GM10248 (cell line): ENCODE data around the gene TRA2A.
A peak's percentile ranks its signal among the peaks of the same experiment; 100 is the strongest.

Source experiments
- CTCF ChIA-PET: fragments of 300-600 bp; sonication (Branson Sonifier 250); formaldehyde crosslinking; extraction: SDS; loops from one replicate; lab custom pipeline; 2021; ENCODE audit warnings: antibody characterized with exemption; lab: Yijun Ruan, JAX
- POLR2A ChIA-PET: fragments of 350-650 bp; sonication (Branson Sonifier 250); formaldehyde crosslinking; extraction: SDS; loops from one replicate; lab custom pipeline; 2020; ENCODE audit warnings: antibody characterized with exemption; lab: Yijun Ruan, JAX
- DNase-seq: peaks from one replicate; pipeline ENCODE4 v3.0.0; 2012; ENCODE audit errors: extremely low spot score
- TF ChIP-seq, protein P1 (sequence below): IDR thresholded peaks from 2 replicates; pipeline ENCODE4 v1.5.1; 2012; ENCODE audit warnings: mild to moderate bottlenecking, low read depth; ENCODE audit errors: extremely low read depth, missing control alignments, control extremely low read depth

Gene TRA2A

DNA sequence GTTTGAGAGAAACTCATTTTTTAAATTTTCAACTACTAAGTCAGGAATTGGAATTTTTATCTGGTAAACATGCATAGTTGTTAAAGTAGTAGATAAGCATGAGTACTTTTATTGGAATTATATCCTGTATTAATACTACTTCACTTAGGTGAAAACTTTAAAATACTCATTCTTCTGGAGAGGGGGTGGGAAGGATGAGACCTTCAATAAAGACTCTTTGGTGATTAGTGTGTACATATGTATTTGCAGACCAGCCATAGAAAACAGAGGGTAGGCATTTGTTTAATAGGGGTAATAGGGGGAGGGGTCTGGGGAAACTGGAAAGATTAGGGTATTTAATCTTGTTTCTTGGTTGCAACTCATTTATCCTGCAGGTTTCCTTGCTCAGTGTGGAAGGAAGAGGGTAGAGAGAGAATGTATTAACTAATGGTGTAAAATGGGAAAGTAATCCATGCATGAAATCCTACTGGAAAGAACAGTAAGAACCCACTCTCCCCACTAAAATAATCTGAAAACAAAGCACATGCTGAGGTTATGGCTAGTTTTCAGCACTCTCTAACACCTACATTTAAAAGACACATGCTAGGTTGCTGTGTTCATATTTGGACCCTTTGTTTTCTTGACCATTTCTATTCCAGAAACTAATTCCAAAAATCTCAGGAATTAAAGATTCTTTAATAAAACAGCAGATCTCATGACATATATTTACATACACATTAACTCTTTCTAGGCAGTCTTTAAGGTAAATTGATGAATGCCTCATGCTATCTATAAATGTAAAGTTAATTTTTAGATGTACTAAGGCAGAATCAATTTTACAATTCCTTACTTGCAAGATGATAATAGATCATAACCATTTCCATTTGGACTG is 55.3 kb downstream of the TRA2A start:
- TF ChIP-seq, protein P1, sequence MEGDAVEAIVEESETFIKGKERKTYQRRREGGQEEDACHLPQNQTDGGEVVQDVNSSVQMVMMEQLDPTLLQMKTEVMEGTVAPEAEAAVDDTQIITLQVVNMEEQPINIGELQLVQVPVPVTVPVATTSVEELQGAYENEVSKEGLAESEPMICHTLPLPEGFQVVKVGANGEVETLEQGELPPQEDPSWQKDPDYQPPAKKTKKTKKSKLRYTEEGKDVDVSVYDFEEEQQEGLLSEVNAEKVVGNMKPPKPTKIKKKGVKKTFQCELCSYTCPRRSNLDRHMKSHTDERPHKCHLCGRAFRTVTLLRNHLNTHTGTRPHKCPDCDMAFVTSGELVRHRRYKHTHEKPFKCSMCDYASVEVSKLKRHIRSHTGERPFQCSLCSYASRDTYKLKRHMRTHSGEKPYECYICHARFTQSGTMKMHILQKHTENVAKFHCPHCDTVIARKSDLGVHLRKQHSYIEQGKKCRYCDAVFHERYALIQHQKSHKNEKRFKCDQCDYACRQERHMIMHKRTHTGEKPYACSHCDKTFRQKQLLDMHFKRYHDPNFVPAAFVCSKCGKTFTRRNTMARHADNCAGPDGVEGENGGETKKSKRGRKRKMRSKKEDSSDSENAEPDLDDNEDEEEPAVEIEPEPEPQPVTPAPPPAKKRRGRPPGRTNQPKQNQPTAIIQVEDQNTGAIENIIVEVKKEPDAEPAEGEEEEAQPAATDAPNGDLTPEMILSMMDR = no peak
- no peak for DNase-seq
- ChIA-PET POLR2A (no interaction called here), CTCF (no interaction called here)

GRCh38 chr7:23475576-23475839 is 56.3 kb downstream of the TRA2A start:
- CTCF ChIA-PET = no interaction called here
- POLR2A ChIA-PET = no interaction called here
- DNase-seq = no peak
- TF ChIP-seq, protein P1 = no peak

GRCh38 chr7:23474829-23475575 is 56.8 kb downstream of the TRA2A start:
- DNase-seq = no peak
- TF ChIP-seq, protein P1 = no peak
- POLR2A ChIA-PET = no interaction called here
- CTCF ChIA-PET = no interaction called here

DNA sequence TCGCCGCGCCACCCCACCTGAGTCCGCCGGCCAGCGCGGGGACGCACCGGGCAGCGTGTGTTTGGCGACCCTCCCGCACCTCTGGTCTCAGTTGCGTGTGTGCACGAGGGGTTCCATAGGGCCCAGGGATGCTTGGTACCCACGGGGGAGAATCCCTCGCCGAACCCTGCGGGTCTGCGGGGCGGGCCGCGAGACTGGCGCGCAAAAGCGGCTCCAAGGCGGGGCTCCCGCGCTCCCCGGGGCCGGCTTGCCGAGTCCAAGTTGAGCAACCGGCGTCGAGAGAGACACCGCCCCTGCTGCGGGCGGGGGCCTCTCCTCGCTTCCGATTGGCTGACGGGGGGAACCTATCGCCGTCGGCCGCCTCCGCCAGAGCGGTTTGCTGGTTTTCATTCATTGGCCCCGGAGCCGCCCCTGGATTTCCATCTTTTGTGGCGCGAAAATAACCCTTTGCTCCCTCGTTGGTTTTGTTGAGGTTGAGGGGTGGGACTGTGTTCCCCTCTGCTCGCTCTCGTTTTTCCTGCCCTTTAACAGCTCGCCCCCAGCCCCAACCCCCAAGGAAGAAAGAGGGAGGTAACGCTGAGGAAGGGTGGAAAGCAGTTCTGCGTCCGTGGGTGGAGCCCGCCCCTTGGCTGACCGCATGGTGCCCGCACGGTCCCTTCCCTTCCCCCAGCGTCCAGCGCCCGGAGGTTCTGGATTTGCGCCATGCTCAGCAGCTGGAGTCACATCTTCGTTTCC is 57.5 kb downstream of the TRA2A start:
- CTCF ChIA-PET = interaction anchor here (2.3 kb wide), 1 partner anchor 201 kb away, joined by 11 read pairs; no protein-coding TSS in a partner anchor
- POLR2A ChIA-PET = no interaction called here

GRCh38 chr7:23473844-23474093 is 58.0 kb downstream of the TRA2A start:
- ChIA-PET CTCF (interaction anchor here (1.1 to 2.3 kb wide), 2 partner anchors 17 to 201 kb away, joined by 3 to 11 read pairs; no protein-coding TSS in a partner anchor), POLR2A (no interaction called here)
- DNase-seq = no peak
- TF ChIP-seq, protein P1 = no peak

More for the DNA sequence above, 57.5 kb downstream of the TRA2A start:
- TF ChIP-seq, protein P1 = no peak
- DNase-seq = peak; percentile 96
